RPMI8226 (cell line): ENCODE measurements around the gene POU3F1.
A peak's percentile ranks its signal among the peaks of the same experiment; 100 is the strongest.

ENCODE experiments used
- DNase-seq: peaks from one replicate; pipeline ENCODE4 v3.0.0-alpha.2; 2015

Gene POU3F1

DNA sequence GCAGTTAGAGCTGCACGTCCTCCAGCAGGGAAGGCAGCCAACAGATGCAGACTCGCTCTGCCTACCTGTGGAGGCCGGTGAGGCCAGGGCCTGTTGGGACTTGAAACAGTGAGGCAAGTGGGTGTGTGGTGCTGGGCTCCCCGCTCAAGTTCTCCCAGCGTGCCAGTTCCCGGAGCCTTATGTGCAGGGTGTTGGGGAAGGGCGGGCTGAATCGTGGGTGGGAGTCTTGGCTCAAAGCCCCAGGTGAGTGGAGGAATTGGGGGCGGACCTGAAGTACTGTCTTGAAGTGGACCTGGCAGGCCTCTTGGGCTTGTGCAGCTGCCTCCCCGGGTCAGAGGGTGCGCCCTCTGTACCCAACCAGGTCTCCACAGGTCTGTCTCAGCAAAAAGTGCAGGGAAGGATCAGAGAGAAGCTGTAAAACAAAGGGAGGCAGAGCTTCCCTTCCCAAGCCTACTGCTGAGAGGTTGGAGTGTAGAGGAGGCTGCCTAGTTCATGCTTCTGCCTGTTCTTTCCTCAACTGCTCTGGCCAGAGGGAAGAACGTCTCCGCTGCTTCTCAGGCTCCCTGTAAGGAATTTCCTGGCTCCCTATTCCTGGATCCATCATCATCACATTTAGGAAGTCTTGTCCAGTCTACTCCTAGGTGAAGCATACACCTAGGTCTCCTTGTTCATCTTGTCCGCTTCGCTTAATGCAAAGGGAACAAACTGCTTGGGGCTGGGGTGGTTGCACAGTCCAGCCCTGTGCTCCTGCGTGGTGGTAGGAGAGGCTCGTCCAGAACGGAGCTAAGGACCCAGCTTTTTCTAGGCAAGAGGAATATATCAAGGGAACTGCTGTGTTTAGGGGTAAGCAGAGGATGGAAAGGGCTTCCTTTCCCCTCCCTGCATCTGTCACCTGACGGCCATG lies 19.1 kb downstream of the POU3F1 start:
- DNase-seq, result no peak

DNA sequence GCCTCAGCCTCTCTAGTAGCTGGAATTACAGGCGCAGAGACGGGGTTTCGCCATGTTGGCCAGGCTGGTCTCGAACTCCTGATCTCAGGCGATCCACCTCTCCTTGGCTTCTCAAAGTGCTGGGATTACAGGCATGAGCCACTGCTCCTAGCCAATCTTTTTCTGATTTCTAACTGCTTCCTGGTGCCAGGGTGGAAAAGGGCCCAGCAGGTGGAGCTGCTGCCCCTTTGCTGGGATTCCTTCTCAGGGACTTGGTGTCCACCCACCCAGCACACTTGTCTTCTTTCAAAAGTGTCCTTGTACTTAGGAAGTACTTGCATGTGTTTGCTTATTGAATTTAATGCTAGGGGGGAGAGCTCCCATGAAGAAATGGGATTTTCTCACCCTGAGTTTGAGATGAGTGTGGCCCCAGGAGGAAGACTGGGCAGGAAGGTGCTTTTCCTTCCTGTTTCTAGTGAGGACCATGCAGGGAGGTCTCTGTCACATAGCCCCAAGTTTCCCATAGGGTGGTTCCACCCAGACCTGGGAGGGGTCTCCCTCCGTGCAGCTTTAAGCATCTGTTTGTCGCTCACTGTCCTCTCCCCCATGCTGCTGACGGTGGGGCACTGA lies 19.9 kb downstream of the POU3F1 start:
- peak; percentile 56 for DNase-seq

DNA sequence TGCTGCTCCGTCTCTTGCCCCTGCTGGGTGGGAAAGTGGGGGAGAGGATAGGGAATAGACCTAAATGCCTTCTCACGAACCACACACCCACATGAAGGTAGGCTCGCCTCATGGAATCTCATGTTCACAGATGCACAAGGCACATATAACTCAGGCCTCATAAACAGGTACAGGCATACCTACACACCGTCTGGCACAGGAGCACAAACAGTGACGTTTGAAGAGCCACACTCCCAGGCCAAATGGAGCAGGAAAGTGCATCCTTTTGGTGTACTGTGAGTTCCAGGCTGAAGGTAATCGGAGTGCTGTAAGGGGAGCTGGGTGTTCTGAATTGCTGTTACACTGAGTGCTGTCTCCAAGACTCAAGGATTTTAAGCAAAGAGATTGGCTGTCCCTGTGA lies 20.9 kb downstream of the POU3F1 start:
- DNase-seq, result no peak

DNA sequence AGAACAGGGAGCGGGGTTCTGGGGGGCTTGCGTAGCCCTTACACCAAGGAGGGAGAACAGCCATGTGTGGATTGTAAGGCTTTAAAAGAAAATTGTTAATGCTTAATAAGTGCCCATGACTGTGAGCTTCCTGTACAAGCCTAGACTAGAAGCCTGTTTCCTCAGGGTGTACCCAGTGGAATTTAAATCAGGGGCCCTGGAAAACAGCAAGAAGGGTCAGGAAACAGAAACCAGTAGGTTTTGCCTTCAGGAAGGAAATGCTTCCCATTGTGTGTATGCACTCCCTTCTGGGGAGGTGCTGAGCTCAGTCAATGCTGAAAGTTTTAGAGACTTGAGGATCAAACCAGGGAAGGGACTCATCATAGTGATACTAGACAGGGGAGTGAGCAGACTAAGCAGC lies 21.4 kb downstream of the POU3F1 start:
- no peak for DNase-seq

DNA sequence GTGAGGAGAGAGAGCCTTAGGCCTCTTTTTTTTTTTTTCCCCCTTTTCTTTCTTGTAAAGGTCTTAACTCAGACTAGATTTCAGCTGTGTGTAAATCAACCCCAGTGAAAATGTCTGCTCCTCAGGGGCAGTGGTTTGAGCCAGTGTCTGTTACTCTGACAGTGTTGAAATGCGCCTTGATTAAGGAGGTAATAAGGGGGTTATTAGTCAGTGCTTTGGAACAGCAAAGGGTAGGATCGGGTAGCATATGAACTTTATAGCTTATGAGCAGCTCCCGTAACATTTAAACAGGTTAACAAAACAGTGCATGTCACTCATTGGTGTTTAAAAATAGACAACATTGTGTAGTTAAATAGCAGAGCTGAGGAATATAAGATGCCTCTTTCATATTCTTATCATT lies 23.8 kb downstream of the POU3F1 start:
- no peak for DNase-seq

DNA sequence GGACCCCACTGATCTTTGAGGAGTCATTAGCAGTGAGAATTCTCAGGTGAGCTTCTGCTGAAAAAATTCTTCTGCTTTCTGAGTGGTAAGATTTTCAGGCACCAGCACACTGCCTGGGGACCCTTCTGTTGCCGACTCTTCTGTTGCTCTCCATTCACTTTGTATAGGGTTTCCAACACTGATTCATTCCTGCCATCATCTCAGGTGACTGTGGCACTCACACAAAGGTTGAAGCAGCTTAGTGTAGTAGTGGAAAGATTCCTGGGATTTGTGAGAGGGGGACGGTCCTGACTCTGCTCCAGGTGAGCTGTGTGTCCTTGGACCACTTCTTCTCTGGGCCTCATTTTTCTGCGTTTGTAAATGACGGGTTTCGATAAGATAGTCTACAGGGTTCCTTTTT lies 24.6 kb downstream of the POU3F1 start:
- no peak for DNase-seq

DNA sequence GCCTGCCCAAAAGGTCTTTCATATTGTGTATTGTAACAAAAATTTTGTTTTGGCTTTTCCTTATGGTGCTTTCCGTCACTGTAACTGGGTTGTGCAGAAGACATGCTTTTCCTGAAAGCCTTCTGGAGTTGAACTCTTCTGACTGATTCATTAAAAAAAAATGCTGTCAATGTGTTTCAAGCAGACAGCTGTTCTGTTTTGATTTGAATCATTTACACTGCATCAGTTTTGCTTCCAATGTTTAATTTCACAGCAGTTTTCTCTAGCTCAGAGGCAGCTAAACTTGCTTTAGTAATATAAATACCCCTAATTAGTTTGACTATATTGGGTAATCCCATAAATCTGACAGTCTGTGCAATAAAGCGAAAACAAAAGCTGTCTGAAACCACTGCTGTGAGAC lies 26.2 kb downstream of the POU3F1 start:
- no peak for DNase-seq

DNA sequence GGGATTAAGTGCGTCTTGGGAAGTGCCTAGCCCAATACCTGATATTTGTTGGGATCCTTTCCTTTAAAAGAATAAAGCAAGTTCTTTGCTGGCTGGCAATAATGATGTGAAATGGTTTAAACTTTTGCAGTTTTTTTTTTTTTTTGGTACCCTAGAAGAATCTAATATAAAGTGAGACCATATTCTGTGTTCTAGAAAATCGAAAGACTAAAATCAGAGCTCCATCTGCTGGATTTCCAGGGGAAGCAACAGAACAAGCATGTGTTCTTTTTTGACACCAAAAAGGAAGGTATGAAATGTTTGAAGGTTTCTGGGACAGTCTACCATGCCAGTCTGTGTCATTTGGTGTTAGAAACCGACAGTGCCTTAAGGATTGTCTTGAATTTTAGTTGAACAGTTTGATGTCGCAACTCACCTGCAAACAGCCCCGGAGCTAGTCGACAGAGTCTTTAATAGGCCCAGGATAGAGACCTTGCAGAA lies 27.7 kb downstream of the POU3F1 start:
- peak; percentile 26 for DNase-seq

DNA sequence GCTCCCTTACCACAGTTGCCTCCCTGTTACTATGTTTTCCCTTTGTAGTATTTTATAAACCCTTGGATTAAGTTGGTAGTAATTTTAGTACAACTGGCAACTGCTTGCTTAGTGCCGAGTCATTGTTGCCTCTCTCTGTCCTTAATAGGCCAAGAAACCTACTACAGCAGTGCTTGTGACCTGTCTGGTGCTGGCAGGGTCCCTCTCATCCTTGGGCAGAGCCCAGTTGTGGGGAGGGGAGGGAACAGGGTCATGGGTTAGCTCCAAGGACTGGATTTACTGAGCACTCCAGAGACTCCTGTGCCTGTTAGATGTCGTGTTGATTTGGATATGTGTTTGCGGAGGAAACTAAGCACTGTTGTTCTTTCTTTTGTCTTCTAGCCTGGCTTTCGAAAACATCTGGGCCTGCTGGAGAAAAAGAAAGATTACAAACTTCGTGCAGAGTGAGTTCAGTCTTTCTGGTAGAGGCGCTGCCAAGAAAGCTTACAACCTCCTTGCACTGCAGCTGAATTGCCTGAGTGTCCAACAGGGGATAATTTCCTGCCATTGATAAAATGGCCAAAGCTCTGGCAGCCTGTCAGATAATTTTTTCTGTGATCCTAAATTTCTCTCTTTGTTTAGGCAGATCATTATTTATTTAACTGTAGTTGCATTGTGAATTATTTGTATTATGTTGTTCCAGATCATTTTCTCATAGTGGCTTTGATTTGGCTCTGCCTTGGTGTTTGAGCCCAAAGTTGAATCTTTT lies 30.4 kb downstream of the POU3F1 start:
- no peak for DNase-seq

DNA sequence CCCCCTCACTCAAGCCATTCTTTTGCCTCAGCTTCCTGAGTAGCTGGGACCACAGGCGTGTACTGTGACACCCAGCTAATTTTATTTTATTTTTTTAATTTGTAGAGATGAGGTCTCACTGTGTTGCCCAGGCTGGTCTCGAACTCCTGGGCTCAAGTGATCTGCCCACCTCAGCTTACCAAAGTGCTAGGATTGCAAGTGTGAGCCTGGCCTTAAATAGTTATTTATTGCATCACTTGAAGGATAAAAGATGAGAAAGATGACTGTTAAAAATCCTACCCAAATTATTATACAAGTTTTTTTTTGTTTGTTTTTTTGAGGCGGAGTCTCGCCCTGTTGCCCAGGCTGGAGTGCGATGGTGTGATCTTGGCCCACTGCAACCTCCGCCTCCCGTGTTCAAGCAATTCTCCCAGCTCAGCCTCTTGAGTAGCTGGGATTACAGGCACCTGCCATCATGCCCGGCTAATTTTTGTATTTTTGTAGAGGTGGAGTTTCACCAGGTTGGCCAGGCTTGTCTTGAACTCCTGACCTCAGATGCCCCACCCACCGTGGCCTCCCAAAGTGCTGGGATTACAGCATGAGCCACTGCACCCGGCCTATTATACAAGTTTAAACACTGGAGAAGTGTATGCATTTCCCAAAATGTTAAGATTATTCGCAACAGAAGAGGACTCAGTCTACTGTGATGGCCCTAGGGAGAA lies 31.7 kb downstream of the POU3F1 start:
- DNase-seq, result no peak

DNA sequence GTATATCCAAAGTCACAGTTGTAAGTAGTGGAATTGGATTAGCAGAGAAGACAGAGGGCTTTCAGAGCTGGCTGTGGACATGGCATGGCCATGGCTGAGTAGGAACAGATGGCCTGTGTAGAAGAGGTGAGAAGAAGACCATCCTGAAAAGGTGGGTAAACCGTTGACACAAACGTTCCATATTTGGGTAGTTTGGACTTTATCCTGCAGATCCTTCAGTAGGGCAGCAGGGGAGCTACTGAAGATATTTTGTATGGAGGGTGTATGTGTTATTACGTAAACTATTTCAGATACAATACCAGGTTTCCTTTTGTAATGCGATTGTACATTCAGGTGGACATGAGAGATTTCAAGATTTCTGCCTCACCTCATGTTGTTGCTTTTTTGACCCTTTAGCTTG lies 32.4 kb downstream of the POU3F1 start:
- DNase-seq, result no peak

DNA sequence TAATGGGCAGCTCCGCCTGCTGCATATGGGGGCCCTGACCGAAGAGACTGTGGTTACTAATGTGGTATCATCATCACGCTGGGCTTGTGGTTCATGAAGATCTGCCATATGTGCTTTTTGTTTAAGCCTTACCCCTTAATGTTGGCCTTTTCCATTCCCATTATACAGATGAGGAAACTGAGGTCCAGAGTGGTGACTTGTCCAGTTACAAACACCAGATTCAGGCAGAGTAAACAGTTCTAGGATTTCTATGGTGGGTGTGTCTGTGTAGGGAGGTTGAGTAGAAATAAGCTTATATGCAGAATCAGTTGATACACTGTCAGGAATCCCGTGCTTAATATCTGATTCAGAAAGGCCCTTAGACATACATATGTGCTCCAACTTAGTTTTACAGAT lies 33.4 kb downstream of the POU3F1 start:
- DNase-seq, result no peak

DNA sequence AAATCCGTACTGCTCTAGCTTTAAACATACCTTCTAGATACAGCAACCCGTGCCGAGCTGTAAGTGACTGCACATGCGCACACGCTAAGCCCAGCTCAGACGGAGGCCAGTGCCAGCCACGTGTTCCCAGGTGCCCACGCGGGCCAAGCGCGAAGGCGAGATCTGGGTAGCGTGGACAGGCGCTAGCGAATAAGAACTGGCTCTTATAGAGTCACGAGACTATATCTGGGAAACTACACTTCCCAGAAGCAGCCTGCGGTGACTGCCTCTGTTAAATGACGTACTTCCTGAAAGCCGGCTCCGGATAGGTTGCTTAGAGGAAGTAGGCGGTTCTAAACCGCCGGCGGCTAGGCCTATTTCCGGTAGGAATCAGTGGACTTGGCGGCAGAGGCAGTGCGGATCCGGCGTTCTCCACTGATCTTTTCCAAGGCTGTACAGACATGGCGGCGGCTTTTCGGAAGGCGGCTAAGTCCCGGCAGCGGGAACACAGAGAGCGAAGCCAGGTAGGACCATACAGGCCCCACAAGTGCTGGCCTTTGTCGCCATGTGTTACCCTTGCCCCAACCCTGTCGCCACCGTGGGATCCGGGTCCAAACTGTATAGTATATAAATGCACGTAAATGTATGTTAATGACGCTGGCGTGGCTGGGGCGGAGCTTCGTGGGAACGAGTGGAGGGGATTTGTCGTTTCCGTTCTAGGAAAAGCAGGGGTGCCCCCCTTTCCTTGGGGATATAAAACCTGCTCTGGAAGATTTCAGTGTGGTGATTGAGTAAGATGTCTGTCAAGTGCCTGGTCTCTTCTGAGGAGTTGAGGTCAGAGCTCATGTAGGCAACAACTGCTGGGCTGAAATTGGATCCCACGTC lies 34.0 kb downstream of the POU3F1 start, which contains the start of gene UTP11:
UTP11 (plus strand) TSS at position 372 of the 864 bp plus-strand sequence; CDS start at position 441, 69 bp downstream.
- peak; percentile 99 for DNase-seq

DNA sequence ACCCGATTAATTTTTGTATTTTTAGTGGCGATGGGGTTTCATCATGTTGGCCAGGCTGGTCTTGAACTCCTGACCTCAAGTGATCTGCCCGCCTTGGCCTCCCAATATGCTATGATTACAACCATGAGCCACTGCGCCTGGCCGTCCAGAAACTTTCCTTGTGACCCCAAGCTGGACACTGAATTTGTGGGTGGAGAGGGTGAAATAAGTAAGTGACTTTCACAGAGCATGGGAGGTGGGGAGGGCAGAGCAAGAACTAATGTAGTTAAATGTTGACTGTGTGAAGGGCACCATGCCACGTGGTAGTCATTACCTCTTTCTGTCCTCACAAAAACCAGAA lies 36.8 kb downstream of the POU3F1 start:
- DNase-seq, result no peak

DNA sequence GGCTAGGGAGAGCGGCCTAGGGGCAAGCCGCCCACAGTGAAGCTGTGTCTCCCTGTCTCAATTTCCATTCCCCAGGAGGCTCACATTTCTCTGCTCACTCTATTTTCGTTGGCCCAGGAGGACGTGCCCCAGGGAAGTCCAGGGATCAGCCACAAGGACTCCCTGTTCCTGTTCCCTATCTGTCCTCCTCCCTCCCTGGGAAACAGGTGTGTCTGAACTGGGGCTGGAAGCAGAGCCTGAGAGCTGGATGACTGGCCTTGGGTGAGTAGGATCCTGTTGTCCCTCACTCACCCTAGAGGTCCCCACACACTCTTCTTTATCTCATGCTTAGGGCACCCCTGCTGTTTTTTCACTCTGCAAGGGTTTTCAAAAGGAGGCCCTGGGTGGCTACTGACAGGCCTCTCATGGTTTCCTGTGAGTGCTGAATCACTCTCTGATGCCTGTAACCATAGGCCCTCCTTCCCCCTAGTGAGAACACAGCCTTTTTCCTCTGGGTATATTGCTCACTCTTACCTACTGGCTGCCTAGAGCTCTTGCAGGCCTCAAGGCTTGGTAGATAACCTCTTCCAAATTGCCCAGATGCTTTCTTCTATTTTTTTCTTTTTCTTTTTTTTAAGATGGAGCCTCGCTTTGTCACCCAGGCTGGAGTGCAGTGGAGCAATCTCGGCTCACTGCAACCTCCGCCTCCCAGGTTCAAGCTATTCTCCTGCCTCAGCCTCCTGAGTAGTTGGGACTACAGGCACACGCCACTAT lies 37.3 kb downstream of the POU3F1 start:
- DNase-seq, result no peak

DNA sequence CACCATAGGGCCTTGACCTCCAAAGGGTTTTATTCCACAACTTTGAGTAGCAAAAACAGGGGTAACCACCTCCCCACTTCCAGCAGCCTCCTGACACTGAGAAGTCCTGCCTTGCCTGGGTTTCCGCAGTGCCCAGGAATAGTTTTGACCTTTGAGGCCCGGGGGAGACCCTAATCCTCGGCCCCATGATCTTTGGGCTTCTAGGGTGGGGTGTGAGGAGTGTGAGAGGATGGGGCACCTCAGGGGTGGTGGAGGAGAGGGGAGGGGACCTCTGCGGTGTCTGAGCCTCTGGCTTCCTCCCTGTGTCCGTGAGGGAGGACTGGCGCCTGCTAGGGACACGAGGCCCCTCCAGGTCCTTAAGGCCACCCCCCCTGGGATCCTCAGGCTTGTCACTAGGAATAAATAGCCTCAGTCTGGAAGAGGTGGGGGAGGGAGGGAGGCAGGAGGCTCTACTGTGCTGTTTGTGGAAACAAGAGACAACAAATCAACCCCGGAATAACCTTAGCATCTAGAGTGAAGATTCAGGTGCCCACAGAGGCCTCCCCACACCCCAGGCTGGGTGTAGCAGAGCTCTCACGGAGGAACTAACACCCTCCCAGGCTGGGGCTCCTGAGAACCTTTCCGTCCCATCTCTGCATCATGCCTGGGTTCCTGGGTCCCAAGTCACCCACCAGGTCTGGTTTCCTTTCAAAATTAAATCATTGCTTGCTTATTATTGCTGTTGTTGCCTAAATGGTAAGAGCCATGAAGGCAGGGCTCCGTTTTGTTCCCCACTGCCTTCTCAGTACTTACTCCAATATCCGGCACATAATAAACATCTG lies 40.4 kb downstream of the POU3F1 start:
- DNase-seq, result no peak

DNA sequence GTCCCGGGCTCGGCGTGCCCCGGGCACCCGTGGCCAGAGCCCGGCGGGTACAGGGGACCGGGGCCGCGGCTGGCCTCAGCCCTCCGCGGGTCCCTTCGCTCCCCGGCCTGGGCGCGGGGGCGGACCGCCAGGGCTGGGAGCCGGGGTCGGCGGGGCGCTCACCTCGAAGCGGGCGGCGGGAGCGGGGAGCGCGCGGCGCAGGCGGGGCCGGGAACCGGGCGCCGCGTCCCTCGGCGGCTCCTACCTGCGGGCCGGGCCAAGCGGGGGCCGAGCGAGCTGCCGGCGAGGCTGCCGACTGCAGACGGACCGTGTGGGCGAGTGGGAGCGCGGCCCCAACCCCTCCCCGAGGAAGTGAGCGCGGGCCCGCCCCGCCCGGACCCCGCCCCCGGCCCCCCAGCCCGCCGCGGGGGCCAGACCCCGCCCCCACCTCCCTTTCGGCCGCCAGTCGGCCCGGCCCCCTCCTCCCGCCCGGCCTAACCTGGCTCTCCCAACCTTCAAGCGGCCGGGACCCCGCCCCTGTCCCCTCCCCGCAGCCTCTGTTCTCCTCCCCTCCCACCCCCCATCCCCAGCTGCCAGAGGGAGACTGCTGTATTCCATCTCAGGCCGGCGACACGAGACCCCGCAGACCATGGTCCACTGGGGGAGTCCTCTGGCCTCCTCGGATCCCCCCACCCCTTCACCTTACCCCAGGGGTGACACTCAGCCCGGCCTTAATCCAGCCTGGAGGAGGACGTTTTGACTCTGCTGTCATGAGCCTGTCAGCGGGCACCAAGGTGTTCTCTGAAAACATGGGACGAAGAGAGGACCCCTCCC lies 41.2 kb downstream of the POU3F1 start, which contains the start of gene FHL3:
FHL3 (minus strand) TSS at position 320 of the 813 bp plus-strand sequence. CDS start 6,102 bp downstream, outside the sequence.
- DNase-seq, result peak; percentile 47

DNA sequence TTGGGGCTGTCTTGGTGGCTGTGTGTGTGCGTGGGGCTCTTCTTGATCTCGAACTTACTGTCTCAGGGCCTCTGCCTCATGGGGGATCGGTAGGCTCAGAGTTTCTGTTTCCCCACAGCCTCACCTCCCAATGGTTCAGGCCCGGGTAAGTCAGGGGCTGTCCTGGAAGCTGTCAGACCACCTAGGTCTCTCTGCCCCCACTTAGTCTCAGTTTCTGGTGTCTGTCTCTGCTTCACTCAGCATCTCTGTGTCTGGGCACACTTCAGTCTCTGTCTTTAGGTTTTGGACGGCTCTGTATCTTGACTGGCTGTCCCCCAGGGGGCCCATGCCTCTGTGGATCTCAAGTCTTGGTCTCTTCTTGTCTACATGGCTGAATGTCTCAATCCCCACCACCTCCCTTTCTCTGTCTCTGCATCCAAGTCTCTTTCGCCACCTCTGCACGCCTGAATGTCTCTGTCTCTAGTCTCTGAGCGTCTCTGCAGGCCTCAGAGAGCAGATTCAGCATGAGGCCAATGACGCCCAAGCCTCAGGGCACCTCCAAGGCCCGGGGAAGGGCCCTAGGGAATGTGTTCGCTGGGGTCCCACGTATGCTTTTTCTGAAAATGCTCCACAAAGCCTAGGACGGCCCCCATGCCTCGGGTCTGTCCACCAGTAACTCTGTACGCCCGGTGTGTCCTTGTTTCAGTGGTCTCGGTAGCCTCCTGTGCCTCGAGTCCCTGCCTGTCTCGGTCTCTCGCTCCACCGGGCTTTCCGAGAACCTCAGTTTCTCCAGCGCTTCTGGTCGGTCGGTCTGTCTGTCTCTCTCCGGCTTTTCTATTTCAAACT lies 42.1 kb downstream of the POU3F1 start:
- DNase-seq, result no peak
